ENCODE results near the gene WDR4.
"Not testable (repeated sequence)": the region's sequence is repeated elsewhere in the genome, so short reads cannot be mapped to it uniquely, and the experiment has no call there.

The WDR4 gene

GRCh38 chr21:42809577-42810475 lies 69.5 kb downstream of the WDR4 start:
- no peak for DNase-seq (ENCODE audit: low read depth)
- no peak for TF ChIP-seq CTCF (IDR thresholded peaks at IDR 0.05; ENCODE audit: insufficient read depth, low read depth, low read length, missing control alignments)
- no peak overlapping the region for H3K4me3 ChIP-seq (ENCODE audit: low read depth, low read length)

- no peak for DNase-seq (ENCODE audit: low read depth)
- H3K4me3 ChIP-seq (ENCODE audit: low read depth, low read length) = no peak overlapping the region
- TF ChIP-seq CTCF (IDR thresholded peaks at IDR 0.05; ENCODE audit: insufficient read depth, low read depth, low read length, missing control alignments) = no peak
Measured at GRCh38 chr21:42809171-42809570, 70.2 kb downstream of the WDR4 start.

GRCh38 chr21:42807938-42808613 lies 71.3 kb downstream of the WDR4 start:
- TF ChIP-seq CTCF (IDR thresholded peaks at IDR 0.05; ENCODE audit: insufficient read depth, low read depth, low read length, missing control alignments) = no peak
- no peak for DNase-seq (ENCODE audit: low read depth)
- no peak overlapping the region for H3K4me3 ChIP-seq (ENCODE audit: low read depth, low read length)

GRCh38 chr21:42807293-42807895 lies 71.9 kb downstream of the WDR4 start:
- not testable (repeated sequence) for DNase-seq (ENCODE audit: low read depth); H3K4me3 ChIP-seq (ENCODE audit: low read depth, low read length)

GRCh38 chr21:42806509-42807140 lies 72.7 kb downstream of the WDR4 start:
- no peak overlapping the region for H3K4me3 ChIP-seq (ENCODE audit: low read depth, low read length)
- no peak for DNase-seq (ENCODE audit: low read depth)
- TF ChIP-seq CTCF (IDR thresholded peaks at IDR 0.05; ENCODE audit: insufficient read depth, low read depth, low read length, missing control alignments) = no peak

- DNase-seq (ENCODE audit: low read depth) = not testable (repeated sequence)
Measured at GRCh38 chr21:42801616-42802015, 77.7 kb downstream of the WDR4 start.

GRCh38 chr21:42799948-42800347 lies 79.4 kb downstream of the WDR4 start:
- DNase-seq (ENCODE audit: low read depth) = no peak
- TF ChIP-seq CTCF (IDR thresholded peaks at IDR 0.05; ENCODE audit: insufficient read depth, low read depth, low read length, missing control alignments) = no peak
- H3K4me3 ChIP-seq (ENCODE audit: low read depth, low read length) = no peak overlapping the region

More at GRCh38 chr21:42801616-42802015, 77.7 kb downstream of the WDR4 start:
- not testable (repeated sequence) for H3K4me3 ChIP-seq (ENCODE audit: low read depth, low read length)

All from GM12865 (cell line).